HG03280 (cell line): ENCODE data around the gene AUTS2.
"Not testable (repeated sequence)": the region's sequence is repeated elsewhere in the genome, so short reads cannot be mapped to it uniquely, and the experiment has no call there.

Experiments
- ATAC-seq: cut with Tn5 transposase; IDR thresholded peaks from one replicate; pipeline ENCODE4 v1.9.1; 2021; ENCODE audit warnings: mild to moderate bottlenecking, moderate library complexity; ENCODE audit not compliant: unreplicated experiment

AUTS2 gene

DNA sequence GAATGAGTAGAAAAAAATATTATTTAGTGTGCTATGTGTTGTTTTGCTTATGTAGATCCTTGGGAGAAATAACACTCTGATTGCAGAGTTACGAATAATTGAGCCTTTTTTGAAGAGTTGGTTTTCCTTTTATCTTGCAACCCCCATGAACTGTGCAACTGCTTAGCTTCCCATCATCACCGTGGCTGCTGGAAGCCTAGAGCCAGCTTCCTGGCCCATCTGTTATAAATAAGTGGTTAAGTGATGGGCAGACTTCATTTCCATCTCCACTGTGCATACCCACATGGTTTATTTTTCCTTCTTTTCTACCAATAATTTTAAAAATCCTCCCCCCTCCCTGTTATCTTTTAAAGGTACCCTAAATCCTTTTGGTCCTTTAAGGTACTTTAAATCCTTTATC is 978.8 kb downstream of the AUTS2 start:
- ATAC-seq = no peak

DNA sequence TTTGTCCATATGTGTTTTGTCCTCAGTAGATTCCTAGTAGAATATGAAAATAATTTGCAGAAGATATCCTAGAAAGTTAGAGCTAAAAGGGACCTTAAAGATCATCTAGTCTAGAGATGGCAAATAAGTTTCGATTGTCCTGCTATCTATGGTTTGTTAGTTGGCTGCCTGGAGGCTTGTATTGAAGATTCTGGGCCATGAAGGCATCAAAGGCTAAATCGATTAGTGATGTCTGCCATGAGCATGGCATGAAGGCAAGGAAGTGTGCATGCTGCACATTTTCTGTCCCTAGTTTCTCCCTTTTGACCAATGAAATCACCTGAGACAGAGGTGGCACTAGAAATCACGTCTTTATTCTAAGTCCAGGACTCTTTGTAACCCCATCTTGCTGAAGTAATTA is 979.9 kb downstream of the AUTS2 start:
- no peak for ATAC-seq

DNA sequence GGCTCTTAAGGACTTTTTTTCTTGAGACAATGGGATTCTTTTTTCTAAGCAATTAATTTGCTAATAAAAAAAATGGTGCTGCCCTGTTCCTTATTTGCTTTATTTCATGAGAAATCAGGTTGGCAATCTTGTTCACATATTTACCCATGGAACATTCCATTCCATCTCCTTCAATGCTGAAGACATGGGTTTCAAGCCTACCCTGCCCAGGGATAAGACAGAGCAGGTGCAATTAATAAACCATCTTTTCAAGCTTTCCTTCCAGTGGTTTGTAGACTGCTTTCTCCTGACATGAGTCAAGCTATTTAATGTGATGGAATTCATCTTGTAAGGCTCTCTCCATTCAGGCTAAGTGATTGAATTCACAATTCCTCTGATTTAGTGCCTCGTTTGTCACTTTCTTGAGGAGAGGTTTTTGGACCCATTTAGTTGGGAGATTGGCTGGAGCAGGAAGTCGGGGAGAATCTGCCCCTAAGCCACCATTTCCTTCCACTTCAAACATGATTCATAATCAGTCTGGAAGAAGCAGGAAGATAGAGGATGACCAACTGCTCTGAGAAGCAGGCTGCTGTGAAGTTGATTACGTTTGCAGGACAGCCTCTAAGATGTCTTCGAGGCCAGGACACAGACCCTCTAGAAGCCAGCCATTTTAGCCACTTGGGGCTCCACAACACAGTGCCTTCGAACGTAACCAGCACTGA is 981.3 kb downstream of the AUTS2 start:
- no peak for ATAC-seq

DNA sequence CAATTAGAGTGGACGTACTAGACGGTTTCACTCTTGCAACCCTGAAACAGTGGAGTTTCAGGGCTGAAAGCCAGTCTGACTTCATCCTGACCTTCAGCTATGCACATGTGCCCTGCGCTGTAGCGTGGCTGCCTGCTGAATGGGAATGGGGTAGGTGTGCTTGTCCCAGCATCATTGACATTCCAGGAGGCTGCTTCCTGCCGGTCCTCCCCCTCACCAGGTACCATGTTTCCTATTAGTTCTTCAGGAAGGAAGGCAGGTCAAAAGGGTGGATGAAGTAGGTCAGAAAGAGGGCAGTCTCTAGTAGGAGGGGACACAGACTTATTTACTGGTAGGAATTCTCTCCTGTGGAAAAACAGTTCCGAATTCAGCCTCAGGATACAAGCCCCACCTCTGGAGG is 981.9 kb downstream of the AUTS2 start:
- ATAC-seq = no peak

DNA sequence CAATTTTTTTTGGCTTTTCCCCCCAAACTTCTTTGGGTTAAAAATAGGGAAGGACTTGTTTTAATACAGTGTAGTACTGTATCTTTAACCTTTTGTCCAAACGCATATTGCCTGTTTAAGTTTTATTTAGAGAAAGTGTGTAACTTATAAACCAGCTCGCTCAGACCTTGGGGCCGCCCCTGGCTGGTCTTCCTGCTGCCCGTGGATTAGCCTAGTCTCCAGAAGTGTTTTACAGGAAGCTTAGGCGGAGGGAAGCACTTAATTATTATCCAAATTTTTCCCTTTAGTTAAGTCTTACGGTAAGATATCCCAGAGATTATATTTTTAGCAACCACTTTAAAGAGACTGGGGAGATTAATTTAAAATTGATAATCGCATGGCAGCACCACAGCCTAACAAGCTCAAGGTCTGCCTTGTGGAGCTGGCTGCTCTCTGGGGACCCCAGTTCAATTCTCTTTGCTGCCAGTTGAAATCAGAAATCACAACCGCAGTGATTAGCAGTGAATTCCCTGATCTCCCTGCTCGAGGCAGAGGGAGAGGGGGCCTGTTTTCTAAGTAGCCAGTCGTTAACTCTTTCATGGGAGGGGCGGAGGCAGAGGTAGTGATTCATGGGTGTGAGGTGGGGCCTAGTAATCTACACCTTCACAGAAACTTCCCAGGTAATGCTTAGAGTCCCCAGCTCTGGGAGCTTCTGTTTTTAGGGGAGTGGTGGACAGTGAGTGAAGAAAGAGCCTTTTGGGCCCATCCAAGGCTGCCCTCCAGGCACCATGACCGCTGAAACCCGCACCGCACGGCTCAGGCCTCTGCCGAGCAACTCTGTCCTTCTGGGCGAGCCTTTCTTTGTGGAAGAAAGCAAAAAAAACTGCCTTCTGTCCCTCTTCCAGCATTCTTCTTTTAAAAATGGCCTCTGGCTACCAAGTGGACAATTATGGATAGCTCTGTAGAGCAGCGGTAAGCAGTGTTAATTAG is 984.9 kb downstream of the AUTS2 start:
- no peak for ATAC-seq

DNA sequence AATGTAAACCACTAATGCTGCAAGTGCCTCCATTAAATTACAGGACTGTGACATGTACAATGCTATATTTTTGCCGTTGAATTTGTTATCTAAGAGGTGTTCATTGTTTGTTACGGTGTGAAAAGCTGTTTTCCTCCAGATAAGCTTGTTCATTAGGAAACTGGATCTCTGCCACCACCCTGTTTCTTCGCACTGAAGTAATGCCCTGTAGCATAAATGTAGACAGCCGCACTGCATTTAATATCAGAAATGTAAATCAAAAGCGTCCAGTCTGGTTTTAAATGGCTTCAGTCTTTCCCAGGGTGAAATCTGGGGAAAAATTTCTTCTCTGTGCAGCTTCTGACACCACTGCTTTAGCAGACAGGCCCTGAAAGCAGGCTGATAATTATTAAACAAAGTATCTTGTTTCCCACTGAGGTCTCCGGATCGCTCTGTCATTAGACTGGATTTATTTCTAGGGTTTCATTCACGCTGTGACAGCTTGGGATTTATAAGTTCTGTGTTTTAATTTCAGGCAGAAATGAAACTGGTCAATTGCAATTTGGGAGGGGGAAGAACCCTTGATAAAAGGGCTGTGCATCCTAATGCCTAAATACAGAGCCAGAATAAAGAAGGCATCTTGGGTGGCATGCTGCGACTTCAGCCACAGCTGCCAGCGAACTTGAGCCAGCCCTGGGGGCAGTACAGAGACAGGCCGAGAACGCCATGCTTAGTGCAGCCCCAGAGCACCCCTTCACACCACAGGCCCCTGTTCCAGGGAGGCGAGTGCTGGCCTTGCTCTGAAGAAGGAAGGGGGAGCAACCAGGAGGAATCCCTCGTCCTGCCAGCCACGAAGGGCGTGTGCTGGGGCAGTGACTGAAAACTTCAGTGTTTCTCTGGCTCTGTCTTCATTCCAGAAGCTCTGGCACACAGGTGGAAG is 985.9 kb downstream of the AUTS2 start:
- no peak for ATAC-seq

- no peak for ATAC-seq
Measured at GRCh38 chr7:70585071-70585470, 986.8 kb downstream of the AUTS2 start.

- no peak for ATAC-seq
Measured at GRCh38 chr7:70586822-70587221, 988.5 kb downstream of the AUTS2 start.

DNA sequence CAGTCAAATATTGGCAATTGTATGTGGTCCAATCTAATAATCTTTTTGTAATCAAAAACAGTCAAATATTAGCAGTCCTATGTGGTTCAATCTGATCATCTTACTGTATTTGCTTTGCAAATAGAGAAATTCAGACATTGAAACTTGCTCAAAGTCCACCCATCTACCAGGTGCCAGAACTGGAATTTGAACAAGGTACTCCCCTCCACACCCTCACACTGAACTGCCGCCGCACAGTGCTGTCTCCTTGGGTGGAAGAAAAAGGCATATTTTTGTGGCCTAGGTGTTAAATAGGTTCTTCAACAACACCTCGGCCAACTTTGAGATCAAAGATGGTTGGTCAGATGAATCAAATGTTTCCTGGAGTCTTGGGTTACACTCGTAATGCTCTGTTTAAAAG is 989.5 kb downstream of the AUTS2 start:
- ATAC-seq = no peak

DNA sequence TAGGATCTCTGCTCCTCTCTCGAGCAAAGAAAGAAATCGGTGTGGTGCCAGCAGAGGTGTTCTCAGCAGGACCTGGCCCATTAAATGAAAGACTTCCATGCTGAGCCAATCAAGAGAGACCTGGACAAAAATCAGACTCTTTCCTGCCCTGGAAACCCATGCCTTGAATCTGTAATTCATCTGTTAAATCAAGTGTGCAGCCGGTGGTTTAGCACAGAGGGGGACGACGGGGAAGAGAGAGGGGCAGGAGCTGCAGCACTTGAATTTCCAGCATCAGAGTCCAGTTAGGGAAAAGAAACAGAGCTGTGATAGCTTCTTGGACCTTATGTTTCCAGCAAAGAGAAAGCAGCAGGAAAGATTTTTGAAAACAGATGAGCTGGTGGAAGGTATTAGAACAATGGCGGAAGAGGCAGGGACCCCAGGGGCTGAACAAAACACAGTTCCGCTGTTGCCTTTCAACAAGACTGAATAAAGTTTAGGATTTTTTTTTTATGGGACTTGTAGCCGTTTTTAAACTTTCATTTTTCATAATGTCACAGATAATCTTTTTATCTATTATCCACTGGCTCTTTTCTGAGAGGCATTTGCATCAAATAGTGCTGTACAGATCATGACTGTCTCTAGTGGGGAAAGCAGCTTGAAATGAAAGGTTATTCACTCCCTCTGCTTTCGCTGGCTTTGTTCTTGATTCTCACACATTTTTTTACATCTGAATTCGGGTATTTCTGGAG is 990.1 kb downstream of the AUTS2 start:
- ATAC-seq = no peak

DNA sequence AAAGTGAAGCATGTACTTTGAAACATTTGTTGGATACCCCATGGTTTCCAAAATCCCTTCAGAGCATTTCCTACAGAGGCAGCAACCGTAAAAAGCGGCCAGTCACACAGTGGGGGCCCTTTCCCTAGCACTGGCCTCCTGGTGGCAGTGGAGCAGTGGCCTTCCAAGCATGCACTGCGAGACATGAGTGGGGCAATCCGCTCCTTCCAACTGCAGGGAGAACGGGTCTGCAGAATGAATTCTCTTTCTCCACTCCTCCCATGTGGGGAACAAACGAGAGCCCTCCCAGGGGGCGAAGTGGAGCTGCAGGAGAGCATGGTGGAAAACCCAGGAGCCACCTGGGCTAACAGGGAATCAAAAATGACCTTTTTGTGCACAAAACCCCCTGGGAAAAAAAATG is 990.7 kb downstream of the AUTS2 start:
- ATAC-seq = no peak

DNA sequence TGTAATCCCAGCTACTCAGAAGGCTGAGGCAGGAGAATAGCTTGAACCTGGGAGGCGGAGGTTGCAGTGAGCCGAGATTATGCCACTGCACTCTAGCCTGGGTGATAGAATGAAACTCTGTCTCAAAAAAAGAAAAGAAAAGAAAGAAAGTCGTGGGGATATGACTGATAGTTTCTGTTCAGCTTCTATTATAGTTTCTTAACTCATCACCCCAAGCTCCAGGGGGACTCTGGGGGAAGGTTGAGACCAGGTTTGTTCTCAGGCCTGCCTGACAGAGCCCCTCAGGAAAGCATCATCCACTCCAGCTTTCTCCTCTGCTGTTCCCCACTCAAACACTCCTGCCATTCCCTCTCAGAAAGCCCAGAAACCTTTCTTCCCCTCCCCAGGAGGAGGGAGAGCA is 991.3 kb downstream of the AUTS2 start:
- peak; percentile 67 for ATAC-seq

DNA sequence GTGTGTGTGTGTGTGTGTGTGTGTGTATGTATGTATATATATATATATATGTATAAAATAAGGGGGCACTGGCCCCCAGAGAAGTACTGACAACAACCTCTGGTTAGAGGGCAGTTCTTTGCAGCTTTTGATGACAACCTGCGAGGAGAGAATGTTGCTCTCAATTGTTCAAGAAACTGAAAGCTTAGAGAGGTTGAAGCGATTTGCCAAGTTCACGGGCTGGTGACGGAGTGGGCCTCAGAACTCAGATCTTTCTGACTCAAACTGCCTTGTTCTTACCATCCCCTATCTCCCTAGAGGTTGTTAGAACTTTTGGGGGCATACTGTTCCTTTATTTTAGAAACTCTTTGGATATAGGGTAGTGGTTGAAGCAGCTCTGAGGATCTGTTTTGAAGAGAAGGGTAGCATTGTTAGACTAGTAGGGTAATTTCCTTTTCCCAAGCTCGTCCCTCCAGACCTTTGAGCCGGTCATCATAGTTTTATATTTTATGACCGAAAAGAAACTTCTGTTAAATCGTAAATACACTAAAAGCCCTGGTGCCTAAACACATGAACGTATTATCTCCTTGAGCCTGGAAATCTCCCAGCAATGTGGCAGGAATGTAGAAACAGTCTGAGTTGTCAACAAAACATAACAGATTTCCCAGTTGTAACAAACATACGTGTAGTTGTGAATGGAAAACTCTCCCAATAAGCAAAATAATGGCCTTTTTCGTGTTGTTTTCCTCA is 992.0 kb downstream of the AUTS2 start:
- ATAC-seq = peak; percentile 35

- ATAC-seq = no peak
Measured at GRCh38 chr7:70591643-70592042, 993.4 kb downstream of the AUTS2 start.

GRCh38 chr7:70592171-70592570 is 993.9 kb downstream of the AUTS2 start:
- no peak for ATAC-seq

DNA sequence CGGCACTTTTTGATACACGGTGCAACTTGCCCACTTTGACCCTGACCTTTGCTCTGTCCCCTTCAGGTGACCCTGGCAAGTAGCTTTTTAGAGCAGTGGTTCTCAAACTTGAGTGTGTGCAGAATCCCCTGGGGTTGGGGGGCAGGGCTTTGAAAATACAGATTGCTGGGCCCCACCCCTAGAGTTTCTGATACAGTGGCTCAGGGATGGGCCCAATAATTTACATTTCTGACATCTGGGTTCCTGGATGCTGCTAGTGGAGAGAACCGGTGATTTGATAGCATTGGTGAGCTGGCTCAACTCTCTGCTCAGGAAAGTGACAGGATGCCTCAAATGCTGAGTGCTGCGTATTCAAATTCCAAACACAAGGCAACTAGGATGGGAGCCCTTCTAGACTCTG is 995.9 kb downstream of the AUTS2 start:
- no peak for ATAC-seq

- not testable (repeated sequence) for ATAC-seq
Measured at GRCh38 chr7:70594885-70595284, 996.6 kb downstream of the AUTS2 start.

DNA sequence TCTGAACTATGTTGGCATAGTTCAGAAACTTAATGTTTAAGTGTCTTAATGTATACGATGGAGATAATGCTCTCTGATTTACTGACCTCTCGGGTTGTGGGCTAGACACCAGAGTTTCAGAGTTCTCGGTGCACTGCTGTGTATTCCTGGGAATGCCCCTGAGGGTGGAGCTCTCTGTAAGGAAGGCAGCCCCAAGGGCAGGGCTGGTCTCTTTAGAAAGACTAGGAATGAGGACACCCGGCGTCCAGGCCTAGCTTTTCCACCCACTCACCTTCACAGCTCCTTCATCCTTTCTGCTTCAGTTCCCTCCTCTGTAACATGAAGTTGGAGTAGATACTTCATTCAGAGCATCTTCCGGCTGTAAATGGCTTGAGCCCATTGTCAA is 997.1 kb downstream of the AUTS2 start:
- no peak for ATAC-seq

GRCh38 chr7:70595755-70596597 is 997.7 kb downstream of the AUTS2 start:
- no peak for ATAC-seq
